Pancreas (tissue), 10 donors: ENCODE results near the gene C1orf87. TPM values are rescaled to one million over a fixed set of nuclear protein-coding genes. Genes with fewer than 3 reads are reported as not detected.

ENCODE experiments used
- ATAC-seq, 4 donors: fragments of 200-7000 bp; cut with Tn5 transposase; one replicate each; pipeline versions ENCODE4 v1.8.0 to v1.9.1; 2020; ENCODE audit warnings: mild to moderate bottlenecking in 4 of 4, moderate library complexity in 4 of 4
- DNase-seq, 6 donors: peaks; one replicate each; pipeline ENCODE4 v3.0.0-alpha.2; 2020
- FAIRE-seq: peaks from 2 replicates; lab custom pipeline; 2012; peaks lifted over from hg19 to GRCh38; lab: Jason Lieb, UNC
- H3K27ac ChIP-seq, 4 donors: fragments of 200-600 bp; sonication (generic); 1 replicate in 3 of 4; 2 replicates in 1 of 4; pipeline versions ENCODE4 v1.5.0 to v1.8.0; 2020
- H3K27me3 ChIP-seq, 4 donors: fragments of 200-600 bp; one replicate each; pipeline ENCODE4 v1.8.0; 2021
- H3K36me3 ChIP-seq, 3 donors: fragments of 200-600 bp; sonication (generic) in 1 of 3; one replicate each; pipeline versions ENCODE4 v1.5.0 to v1.8.0; 2020 to 2021
- H3K4me1 ChIP-seq, 3 donors: fragments of 200-600 bp; one replicate each; pipeline ENCODE4 v1.8.0; 2021
- H3K4me3 ChIP-seq, 4 donors: fragments of 200-600 bp; sonication (generic) in 2 of 4; one replicate each; pipeline versions ENCODE4 v1.5.0 to v1.8.0; 2020 to 2021
- H3K9me3 ChIP-seq, 4 donors: fragments of 200-600 bp; one replicate each; pipeline ENCODE4 v1.8.0; 2021
- CTCF ChIP-seq, 4 donors: fragments of 200-600 bp; sonication (generic) in 3 of 4; IDR thresholded peaks; one replicate each; pipeline versions ENCODE4 v1.5.0 to v1.8.0; 2021; ENCODE audit warnings: antibody characterized with exemption in 4 of 4
- WGBS, 2 donors: extraction: QIAGEN DNeasy Blood & Tissue Kit; methylation state at CpG; one replicate each; pipeline ENCODE4 v1.1.7; 2013; 5-methylcytosine and 5-hydroxymethylcytosine counted together
- intact Hi-C, 3 donors: fragments of 100-400 bp; cut with DNase I; formaldehyde crosslinking; loops; one replicate each; pipeline versions ENCODE4 v1.11.1 to v1.14.2; 2022
- polyA plus RNA-seq, 2 donors: library from polyadenylated mRNA; stranded (reverse); fragments of 200-250 nt; gene quantifications; one replicate each; pipeline ENCODE4 v1.2.3, GENCODE V29; 2013
- total RNA-seq, 6 donors: library from RNA; stranded (reverse); fragmentation: NEBNext Ultra II Directional in 4 of 6; extraction: Animal tissue kit (Norgen Biotek cat#: 25700) in 4 of 6; gene quantifications; one replicate each; pipeline versions ENCODE4 v1.2.1 to v1.2.4, GENCODE V29; 2021 to 2023
- donor health status: healthy with polysubstance abuse.
- donor health status: DM: no; HTN: no; CAD: no; lungs with moderate emphysema.
- donor health status: DM: no; HTN: no; CAD: no.
- donor health status: control.
- donor health status: control.
- donor health status: Bipolar disorder and iron deficiency.
- donor health status: DM: yes; HTN: yes; CAD: no.
- donor health status: DM: no; HTN: no; CAD: no.
- donor health status: DM: no; HTN: no; CAD: no.
- donor health status: DM: yes; HTN: yes; CAD: no.

C1orf87 gene
- total and polyA plus RNA-seq, 8 donors: 0.02 TPM; not detected in 7

- Histone ChIP-seq H3K36me3 (no peaks in the 10 kb centered on the region), H3K27me3 (no peaks in the 10 kb centered on the region), H3K4me3 (no peak overlapping the region), H3K27ac (no peak overlapping the region), H3K4me1 (no peaks in the 10 kb centered on the region), H3K9me3 (peaks cover 0 to 4% (median 0%) of the 10 kb centered on the region in 4 donors)
- TF ChIP-seq CTCF (IDR thresholded peaks at IDR 0.05): no peak
- FAIRE-seq (no peak), DNase-seq (no peak), ATAC-seq (no peak)
- intact Hi-C loops: no loop called here
These were observed 19.2 kb downstream of the C1orf87 start for GRCh38 chr1:60054374-60054773.

GRCh38 chr1:60052601-60053000 lies 21.0 kb downstream of the C1orf87 start:
- H3K9me3 ChIP-seq: peaks cover 0 to 7% (median 0%) of the 10 kb centered on the region in 4 donors
- 67 to 70% methylated on average over 9 of the region's 9 CpGs for WGBS, 2 donors
- FAIRE-seq (no peak), ATAC-seq (no peak), DNase-seq (no peak)
- H3K36me3 ChIP-seq: no peaks in the 10 kb centered on the region
- no peaks in the 10 kb centered on the region for H3K4me1 ChIP-seq
- H3K27me3 ChIP-seq: no peaks in the 10 kb centered on the region
- intact Hi-C loops: no loop called here
- no peak overlapping the region for H3K27ac ChIP-seq
- TF ChIP-seq CTCF (IDR thresholded peaks at IDR 0.05): no peak
- no peak overlapping the region for H3K4me3 ChIP-seq

- Histone ChIP-seq H3K27ac (no peak overlapping the region), H3K4me3 (no peak overlapping the region), H3K27me3 (no peaks in the 10 kb centered on the region), H3K9me3 (peaks cover 0 to 7% (median 0%) of the 10 kb centered on the region in 4 donors), H3K36me3 (no peaks in the 10 kb centered on the region), H3K4me1 (no peaks in the 10 kb centered on the region)
- FAIRE-seq (no peak), DNase-seq (no peak), ATAC-seq (no peak)
- intact Hi-C loops: no loop called here
- TF ChIP-seq CTCF (IDR thresholded peaks at IDR 0.05): no peak
- WGBS, 2 donors: 74% methylated on average over 1 of the region's 1 CpG
These were observed 22.4 kb downstream of the C1orf87 start for GRCh38 chr1:60051191-60051590.

- Histone ChIP-seq H3K36me3 (no peaks in the 10 kb centered on the region), H3K27me3 (no peaks in the 10 kb centered on the region), H3K4me3 (no peak overlapping the region), H3K9me3 (peaks cover 0 to 7% (median 0%) of the 10 kb centered on the region in 4 donors), H3K27ac (no peak overlapping the region), H3K4me1 (no peaks in the 10 kb centered on the region)
- intact Hi-C loops: no loop called here
- TF ChIP-seq CTCF (IDR thresholded peaks at IDR 0.05): no peak
- FAIRE-seq: no peak
- no peak for ATAC-seq
- no peak for DNase-seq
These were observed 24.4 kb downstream of the C1orf87 start for GRCh38 chr1:60049188-60049587.

- FAIRE-seq: no peak
- no peak for DNase-seq
These were observed 28.7 kb downstream of the C1orf87 start for GRCh38 chr1:60044881-60045280.

More at GRCh38 chr1:60044881-60045280, 28.7 kb downstream of the C1orf87 start:
- Histone ChIP-seq H3K4me3 (no peak overlapping the region), H3K36me3 (no peaks in the 10 kb centered on the region), H3K4me1 (no peaks in the 10 kb centered on the region), H3K27me3 (no peaks in the 10 kb centered on the region), H3K27ac (no peak overlapping the region), H3K9me3 (peaks cover 0 to 7% (median 0%) of the 10 kb centered on the region in 4 donors)
- no peak for ATAC-seq
- no peak for TF ChIP-seq CTCF (IDR thresholded peaks at IDR 0.05)
- intact Hi-C loops: no loop called here
